ENCODE measurements around the gene SPHK1. TPM values are rescaled to one million over a fixed set of nuclear protein-coding genes. Genes with fewer than 3 reads are reported as not detected.

The SPHK1 gene
- polyA plus RNA-seq, 1 of the 3 experiments (the other 2 are of a cell fraction), result 12.3 TPM

GRCh38 chr17:76384987-76385891, 830 bp downstream of the SPHK1 start:
- peaks cover 0 to 40% of the 10 kb centered on the region in 2 experiments; a peak in 1 of 4 replicates for H3K4me1 ChIP-seq (ENCODE audit: control insufficient read depth in 1 of 2, insufficient read depth in 2 of 2, low read depth in 1 of 2, low read length in 1 of 2)
- no peaks in the 10 kb centered on the region for H3K27me3 ChIP-seq (ENCODE audit: insufficient read depth)
- H3K9ac ChIP-seq, result peak overlapping the region; percentile 82; the same call in 1 of the 2 replicates
- peaks cover 22% of the 10 kb centered on the region; the same call in 1 of the 2 replicates for H4K20me1 ChIP-seq (ENCODE audit: insufficient read depth)
- peak overlapping the region in 1 of 2 experiments; percentile 80; a peak in 2 of 4 replicates for H3K27ac ChIP-seq (ENCODE audit: low read depth in 2 of 2, low read length in 1 of 2)
- no peaks in the 10 kb centered on the region for H3K9me3 ChIP-seq
- peak; percentile 76 for DNase-seq
- H3K9me2 ChIP-seq, result no peaks in the 10 kb centered on the region
- peaks cover 0 to 5% of the 10 kb centered on the region in 2 experiments for H3K36me3 ChIP-seq (replicated peaks in 1 of 2; ENCODE audit: control insufficient read depth in 1 of 2, insufficient read depth in 2 of 2, low read length in 1 of 2)
- CTCF ChIA-PET, result interaction anchor here (0.5 to 13.8 kb wide), 66 partner anchors 10 to 534 kb away, joined by 3 to 312 read pairs (median 5); partner anchors contain the start of genes AANAT, ACOX1, EXOC7 and PRPSAP1
- WGBS (ENCODE audit: low lambda C conversion rate), result 4% methylated on average over 37 of the region's 74 CpGs
- POLR2A ChIA-PET, result interaction anchor here (0.5 to 5.0 kb wide), 4 partner anchors 13 to 81 kb away, joined by 3 to 39 read pairs (median 4); partner anchors contain the start of gene PRPSAP1
- H2AFZ ChIP-seq (ENCODE audit: low read depth), result peak overlapping the region; percentile 86
- peak overlapping the region; percentile 53 to 78 for H3K4me3 ChIP-seq (ENCODE audit: low read depth in 2 of 2, low read length in 1 of 2)
- peak overlapping the region; percentile 89 for H3K4me2 ChIP-seq
- H3K79me2 ChIP-seq (ENCODE audit: insufficient read depth), result peaks cover 28% of the 10 kb centered on the region; the same call in 1 of the 2 replicates
- peaks cover 21% of the 10 kb centered on the region for H3F3A ChIP-seq (replicated peaks; ENCODE audit: insufficient read depth)
- TF ChIP-seq MAX (IDR thresholded peaks at IDR 0.05; ENCODE audit: low read depth), result 0 out of 2 replicates have a peak, but pooled peaks have one; percentile 7
- TF ChIP-seq NFIC (IDR thresholded peaks at IDR 0.05; ENCODE audit: borderline replicate concordance), result no peak
- TF ChIP-seq SIN3A (IDR thresholded peaks at IDR 0.05; ENCODE audit: borderline replicate concordance, low read depth, low read length), result no peak
- no peak for TF ChIP-seq USF2 (IDR thresholded peaks at IDR 0.05; ENCODE audit: borderline replicate concordance, low read depth, low read length)
- no peak for TF ChIP-seq ELF1 (IDR thresholded peaks at IDR 0.05)
- no peak for TF ChIP-seq RAD21 (IDR thresholded peaks at IDR 0.05; ENCODE audit: low read length)
- TF ChIP-seq IRF3 (IDR thresholded peaks at IDR 0.05; ENCODE audit: low read depth, low read length), result no peak
- TF ChIP-seq PBX3 (IDR thresholded peaks at IDR 0.05), result no peak
- TF ChIP-seq JUND (IDR thresholded peaks at IDR 0.05), result no peak
- TF ChIP-seq MXI1 (IDR thresholded peaks at IDR 0.05; ENCODE audit: low read depth, low read length), result no peak
- TF ChIP-seq FOSL2 (IDR thresholded peaks at IDR 0.05; ENCODE audit: borderline replicate concordance, low read depth), result peak; percentile 50; the same call in 1 of the 2 replicates
- TF ChIP-seq RXRA (IDR thresholded peaks at IDR 0.05; ENCODE audit: borderline replicate concordance, low read depth), result no peak
- TF ChIP-seq CTCF (IDR thresholded peaks at IDR 0.05), result no peak
- TF ChIP-seq SMC3 (IDR thresholded peaks at IDR 0.05; ENCODE audit: low read depth, low read length), result no peak
- no peak for TF ChIP-seq TCF12 (IDR thresholded peaks at IDR 0.05)
